ENCODE measurements around the gene CD2AP. TPM values are rescaled to one million over a fixed set of nuclear protein-coding genes. Genes with fewer than 3 reads are reported as not detected.

CD2AP gene
- total and polyA plus RNA-seq, 2 of the 8 experiments (the other 6 are each of a cell fraction or from before 2014, with no cell fraction given): 8.6 to 75.6 TPM

DNA sequence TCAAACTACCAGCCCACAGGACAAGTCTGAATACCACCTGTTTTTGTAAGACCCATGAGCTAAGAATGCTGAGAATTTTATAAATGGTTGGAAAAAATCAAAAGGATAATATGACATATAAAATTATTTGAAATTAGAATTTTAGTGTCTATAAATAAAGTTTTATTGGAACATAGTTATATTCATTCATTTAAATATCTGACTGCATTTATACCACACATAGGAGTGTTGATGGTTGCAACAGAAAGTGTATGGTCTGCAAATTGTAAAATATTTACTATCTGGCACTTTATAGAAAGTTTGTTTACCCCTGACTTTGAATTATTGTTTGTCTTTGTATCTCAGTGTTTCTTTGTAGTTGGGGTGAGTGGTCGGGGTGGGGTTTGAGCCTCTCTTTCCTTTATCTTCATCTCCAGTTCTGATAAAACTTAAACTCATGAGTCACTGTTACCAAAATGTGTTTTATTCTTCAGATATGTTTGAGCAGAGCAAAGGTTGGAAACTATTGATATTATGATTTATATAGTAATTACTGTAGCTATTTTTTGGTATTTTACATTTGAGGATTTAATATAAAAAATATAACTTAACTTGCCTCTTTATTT lies 55.5 kb downstream of the CD2AP start (continued):
- TF ChIP-seq, protein P1, sequence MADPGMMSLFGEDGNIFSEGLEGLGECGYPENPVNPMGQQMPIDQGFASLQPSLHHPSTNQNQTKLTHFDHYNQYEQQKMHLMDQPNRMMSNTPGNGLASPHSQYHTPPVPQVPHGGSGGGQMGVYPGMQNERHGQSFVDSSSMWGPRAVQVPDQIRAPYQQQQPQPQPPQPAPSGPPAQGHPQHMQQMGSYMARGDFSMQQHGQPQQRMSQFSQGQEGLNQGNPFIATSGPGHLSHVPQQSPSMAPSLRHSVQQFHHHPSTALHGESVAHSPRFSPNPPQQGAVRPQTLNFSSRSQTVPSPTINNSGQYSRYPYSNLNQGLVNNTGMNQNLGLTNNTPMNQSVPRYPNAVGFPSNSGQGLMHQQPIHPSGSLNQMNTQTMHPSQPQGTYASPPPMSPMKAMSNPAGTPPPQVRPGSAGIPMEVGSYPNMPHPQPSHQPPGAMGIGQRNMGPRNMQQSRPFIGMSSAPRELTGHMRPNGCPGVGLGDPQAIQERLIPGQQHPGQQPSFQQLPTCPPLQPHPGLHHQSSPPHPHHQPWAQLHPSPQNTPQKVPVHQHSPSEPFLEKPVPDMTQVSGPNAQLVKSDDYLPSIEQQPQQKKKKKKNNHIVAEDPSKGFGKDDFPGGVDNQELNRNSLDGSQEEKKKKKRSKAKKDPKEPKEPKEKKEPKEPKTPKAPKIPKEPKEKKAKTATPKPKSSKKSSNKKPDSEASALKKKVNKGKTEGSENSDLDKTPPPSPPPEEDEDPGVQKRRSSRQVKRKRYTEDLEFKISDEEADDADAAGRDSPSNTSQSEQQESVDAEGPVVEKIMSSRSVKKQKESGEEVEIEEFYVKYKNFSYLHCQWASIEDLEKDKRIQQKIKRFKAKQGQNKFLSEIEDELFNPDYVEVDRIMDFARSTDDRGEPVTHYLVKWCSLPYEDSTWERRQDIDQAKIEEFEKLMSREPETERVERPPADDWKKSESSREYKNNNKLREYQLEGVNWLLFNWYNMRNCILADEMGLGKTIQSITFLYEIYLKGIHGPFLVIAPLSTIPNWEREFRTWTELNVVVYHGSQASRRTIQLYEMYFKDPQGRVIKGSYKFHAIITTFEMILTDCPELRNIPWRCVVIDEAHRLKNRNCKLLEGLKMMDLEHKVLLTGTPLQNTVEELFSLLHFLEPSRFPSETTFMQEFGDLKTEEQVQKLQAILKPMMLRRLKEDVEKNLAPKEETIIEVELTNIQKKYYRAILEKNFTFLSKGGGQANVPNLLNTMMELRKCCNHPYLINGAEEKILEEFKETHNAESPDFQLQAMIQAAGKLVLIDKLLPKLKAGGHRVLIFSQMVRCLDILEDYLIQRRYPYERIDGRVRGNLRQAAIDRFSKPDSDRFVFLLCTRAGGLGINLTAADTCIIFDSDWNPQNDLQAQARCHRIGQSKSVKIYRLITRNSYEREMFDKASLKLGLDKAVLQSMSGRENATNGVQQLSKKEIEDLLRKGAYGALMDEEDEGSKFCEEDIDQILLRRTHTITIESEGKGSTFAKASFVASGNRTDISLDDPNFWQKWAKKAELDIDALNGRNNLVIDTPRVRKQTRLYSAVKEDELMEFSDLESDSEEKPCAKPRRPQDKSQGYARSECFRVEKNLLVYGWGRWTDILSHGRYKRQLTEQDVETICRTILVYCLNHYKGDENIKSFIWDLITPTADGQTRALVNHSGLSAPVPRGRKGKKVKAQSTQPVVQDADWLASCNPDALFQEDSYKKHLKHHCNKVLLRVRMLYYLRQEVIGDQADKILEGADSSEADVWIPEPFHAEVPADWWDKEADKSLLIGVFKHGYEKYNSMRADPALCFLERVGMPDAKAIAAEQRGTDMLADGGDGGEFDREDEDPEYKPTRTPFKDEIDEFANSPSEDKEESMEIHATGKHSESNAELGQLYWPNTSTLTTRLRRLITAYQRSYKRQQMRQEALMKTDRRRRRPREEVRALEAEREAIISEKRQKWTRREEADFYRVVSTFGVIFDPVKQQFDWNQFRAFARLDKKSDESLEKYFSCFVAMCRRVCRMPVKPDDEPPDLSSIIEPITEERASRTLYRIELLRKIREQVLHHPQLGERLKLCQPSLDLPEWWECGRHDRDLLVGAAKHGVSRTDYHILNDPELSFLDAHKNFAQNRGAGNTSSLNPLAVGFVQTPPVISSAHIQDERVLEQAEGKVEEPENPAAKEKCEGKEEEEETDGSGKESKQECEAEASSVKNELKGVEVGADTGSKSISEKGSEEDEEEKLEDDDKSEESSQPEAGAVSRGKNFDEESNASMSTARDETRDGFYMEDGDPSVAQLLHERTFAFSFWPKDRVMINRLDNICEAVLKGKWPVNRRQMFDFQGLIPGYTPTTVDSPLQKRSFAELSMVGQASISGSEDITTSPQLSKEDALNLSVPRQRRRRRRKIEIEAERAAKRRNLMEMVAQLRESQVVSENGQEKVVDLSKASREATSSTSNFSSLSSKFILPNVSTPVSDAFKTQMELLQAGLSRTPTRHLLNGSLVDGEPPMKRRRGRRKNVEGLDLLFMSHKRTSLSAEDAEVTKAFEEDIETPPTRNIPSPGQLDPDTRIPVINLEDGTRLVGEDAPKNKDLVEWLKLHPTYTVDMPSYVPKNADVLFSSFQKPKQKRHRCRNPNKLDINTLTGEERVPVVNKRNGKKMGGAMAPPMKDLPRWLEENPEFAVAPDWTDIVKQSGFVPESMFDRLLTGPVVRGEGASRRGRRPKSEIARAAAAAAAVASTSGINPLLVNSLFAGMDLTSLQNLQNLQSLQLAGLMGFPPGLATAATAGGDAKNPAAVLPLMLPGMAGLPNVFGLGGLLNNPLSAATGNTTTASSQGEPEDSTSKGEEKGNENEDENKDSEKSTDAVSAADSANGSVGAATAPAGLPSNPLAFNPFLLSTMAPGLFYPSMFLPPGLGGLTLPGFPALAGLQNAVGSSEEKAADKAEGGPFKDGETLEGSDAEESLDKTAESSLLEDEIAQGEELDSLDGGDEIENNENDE (IDR thresholded peaks at IDR 0.05; ENCODE audit: insufficient replicate concordance, low read length): no peak
- TF ChIP-seq CREB1 (IDR thresholded peaks at IDR 0.05): no peak
- no peak for TF ChIP-seq MAFK (IDR thresholded peaks at IDR 0.05; ENCODE audit: low read depth, low read length)
- TF ChIP-seq CBX5 (IDR thresholded peaks at IDR 0.05; ENCODE audit: low read depth, low read length): no peak
- TF ChIP-seq TCF12 (IDR thresholded peaks at IDR 0.05; ENCODE audit: low read depth, low read length): no peak
